ENCODE data around the gene LRG1. TPM values are rescaled to one million over a fixed set of nuclear protein-coding genes. Genes with fewer than 3 reads are reported as not detected.

The LRG1 gene
- total and polyA plus RNA-seq, 2 of the 13 experiments (the other 11 are each of a cell fraction or from before 2014, with no cell fraction given): 12.0 to 39.3 TPM

DNA sequence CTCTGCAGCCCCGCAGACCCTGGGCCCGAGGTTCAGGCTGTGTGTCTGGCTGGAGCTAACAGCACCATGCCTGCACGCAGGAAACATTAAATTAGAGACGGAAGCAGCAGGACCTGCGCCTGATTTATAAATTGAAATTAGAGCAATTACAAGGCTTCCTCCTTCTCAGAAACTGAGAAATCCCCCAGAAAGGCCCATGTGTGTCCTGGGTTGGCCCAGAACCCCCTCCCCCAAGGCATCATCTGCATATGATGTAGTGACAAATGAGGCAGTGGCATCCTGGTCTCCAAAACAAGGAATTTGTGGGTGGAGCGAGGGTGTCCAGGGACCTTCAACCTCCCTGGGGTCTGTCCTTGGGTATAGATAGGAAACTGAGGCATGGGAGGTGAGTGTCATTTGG is 46.9 kb upstream of the LRG1 start:
- in situ Hi-C loops (cut with HindIII; ENCODE audit: extremely low pct_ligation_motif_present, low pct_unique_long_range_greater_than_20kb) (no loop called here), intact Hi-C loops (cut with micrococcal nuclease; ENCODE audit: unreplicated experiment) (loop anchor here (5.0 kb wide), 1 partner anchor 36 kb away; no protein-coding TSS in a partner anchor)
- TF ChIP-seq POLR2A (IDR thresholded peaks at IDR 0.05; ENCODE audit: insufficient read depth in 1 of 2, low read depth in 2 of 2, low read length in 2 of 2) (no peak), MEIS1 (CRISPR knock-in tag; IDR thresholded peaks at IDR 0.05; ENCODE audit: borderline replicate concordance) (no peak)
- TF ChIP-seq, protein P1, sequence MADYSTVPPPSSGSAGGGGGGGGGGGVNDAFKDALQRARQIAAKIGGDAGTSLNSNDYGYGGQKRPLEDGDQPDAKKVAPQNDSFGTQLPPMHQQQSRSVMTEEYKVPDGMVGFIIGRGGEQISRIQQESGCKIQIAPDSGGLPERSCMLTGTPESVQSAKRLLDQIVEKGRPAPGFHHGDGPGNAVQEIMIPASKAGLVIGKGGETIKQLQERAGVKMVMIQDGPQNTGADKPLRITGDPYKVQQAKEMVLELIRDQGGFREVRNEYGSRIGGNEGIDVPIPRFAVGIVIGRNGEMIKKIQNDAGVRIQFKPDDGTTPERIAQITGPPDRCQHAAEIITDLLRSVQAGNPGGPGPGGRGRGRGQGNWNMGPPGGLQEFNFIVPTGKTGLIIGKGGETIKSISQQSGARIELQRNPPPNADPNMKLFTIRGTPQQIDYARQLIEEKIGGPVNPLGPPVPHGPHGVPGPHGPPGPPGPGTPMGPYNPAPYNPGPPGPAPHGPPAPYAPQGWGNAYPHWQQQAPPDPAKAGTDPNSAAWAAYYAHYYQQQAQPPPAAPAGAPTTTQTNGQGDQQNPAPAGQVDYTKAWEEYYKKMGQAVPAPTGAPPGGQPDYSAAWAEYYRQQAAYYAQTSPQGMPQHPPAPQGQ (CRISPR knock-in tag; IDR thresholded peaks at IDR 0.05; ENCODE audit: borderline replicate concordance): no peak
- H3K4me3 ChIP-seq (replicated peaks in 1 of 3; ENCODE audit: insufficient read depth in 1 of 3, low read depth in 2 of 3, low read length in 3 of 3): no peak overlapping the region
- H3K36me3 ChIP-seq (replicated peaks in 1 of 2; ENCODE audit: control insufficient read depth in 1 of 2, insufficient read depth in 2 of 2, low read length in 2 of 2): no peaks in the 10 kb centered on the region
- H2AFZ ChIP-seq (ENCODE audit: low read length): no peak overlapping the region
- H3K79me2 ChIP-seq (ENCODE audit: insufficient read depth, low read length): peaks cover 3% of the 10 kb centered on the region
- H3K9me3 ChIP-seq (ENCODE audit: low read length): no peaks in the 10 kb centered on the region
- H3K4me2 ChIP-seq (ENCODE audit: low read depth, low read length): 0 out of 2 replicates have a peak overlapping the region, but pooled peaks have one; percentile 0
- no peak for FAIRE-seq
- DNase-seq (ENCODE audit: low spot score): no peak
- H3K27ac ChIP-seq (ENCODE audit: extremely low read length, insufficient read depth, low read length): no peak overlapping the region
- BruUV-seq (replicated peaks): no TSS peak
- H3K27me3 ChIP-seq (ENCODE audit: control insufficient read depth in 1 of 2, insufficient read depth in 2 of 2, low read length in 2 of 2): peaks cover 0 to 7% of the 10 kb centered on the region in 2 experiments; a peak in 1 of 5 replicates
- H4K20me1 ChIP-seq (ENCODE audit: insufficient read depth, low read length): no peaks in the 10 kb centered on the region
- WGBS (ENCODE audit: low lambda C conversion rate): 78% methylated on average over 1 of the region's 6 CpGs
- peaks cover 88% of the 10 kb centered on the region for H3K4me1 ChIP-seq (ENCODE audit: insufficient read depth, low read length)
- no peak for ATAC-seq
- CTCF ChIA-PET (ENCODE audit: low intra/inter-chr PET ratio, low total read pairs): no interaction called here
- H3K9ac ChIP-seq (ENCODE audit: insufficient read depth, low read depth, low read length): no peak overlapping the region
- POLR2A ChIA-PET: no interaction called here

DNA sequence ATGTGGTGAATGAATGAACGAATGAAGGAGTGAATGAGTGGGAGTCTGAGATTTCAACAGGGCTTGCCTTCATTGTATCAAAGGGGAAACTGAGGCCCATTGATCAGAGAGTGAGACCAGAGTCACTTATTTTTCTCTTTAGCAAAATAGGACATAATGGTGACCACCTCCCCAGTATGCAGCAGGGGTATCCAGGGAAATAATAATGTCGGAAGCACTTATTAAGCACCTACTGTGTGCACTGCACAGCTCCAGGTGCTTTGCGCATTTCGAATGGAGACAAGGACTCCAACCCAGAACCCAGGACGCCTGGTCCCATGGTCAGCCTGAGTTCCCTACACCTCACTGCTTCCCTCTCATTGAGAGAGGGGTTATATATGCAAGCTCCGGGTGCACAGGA is 46.4 kb upstream of the LRG1 start:
- Histone ChIP-seq H3K27ac (ENCODE audit: extremely low read length, insufficient read depth, low read length) (no peak overlapping the region), H3K27me3 (ENCODE audit: control insufficient read depth in 1 of 2, insufficient read depth in 2 of 2, low read length in 2 of 2) (peaks cover 0 to 5% of the 10 kb centered on the region in 2 experiments; a peak in 1 of 5 replicates), H3K9ac (ENCODE audit: insufficient read depth, low read depth, low read length) (no peak overlapping the region), H3K4me2 (ENCODE audit: low read depth, low read length) (0 out of 2 replicates have a peak overlapping the region, but pooled peaks have one; percentile 0), H3K79me2 (ENCODE audit: insufficient read depth, low read length) (peaks cover 3% of the 10 kb centered on the region), H4K20me1 (ENCODE audit: insufficient read depth, low read length) (no peaks in the 10 kb centered on the region), H2AFZ (ENCODE audit: low read length) (no peak overlapping the region), H3K36me3 (replicated peaks in 1 of 2; ENCODE audit: control insufficient read depth in 1 of 2, insufficient read depth in 2 of 2, low read length in 2 of 2) (no peaks in the 10 kb centered on the region), H3K9me3 (ENCODE audit: low read length) (no peaks in the 10 kb centered on the region), H3K4me1 (ENCODE audit: insufficient read depth, low read length) (peaks cover 88% of the 10 kb centered on the region), H3K4me3 (replicated peaks in 1 of 3; ENCODE audit: insufficient read depth in 1 of 3, low read depth in 2 of 3, low read length in 3 of 3) (no peak overlapping the region)
- no peak for ATAC-seq
- WGBS (ENCODE audit: low lambda C conversion rate): 53% methylated on average over 4 of the region's 6 CpGs
- peak; percentile 74; the same call in 1 of the 2 replicates for TF ChIP-seq ZKSCAN1 (IDR thresholded peaks at IDR 0.05; ENCODE audit: low read length)
- no peak for TF ChIP-seq ZSCAN25 (CRISPR knock-in tag; IDR thresholded peaks at IDR 0.05)
- TF ChIP-seq ZKSCAN8 (CRISPR knock-in tag; IDR thresholded peaks at IDR 0.05; ENCODE audit: borderline replicate concordance): peak; percentile 98
- TF ChIP-seq ZNF672 (CRISPR knock-in tag; IDR thresholded peaks at IDR 0.05): no peak
- ChIA-PET POLR2A (no interaction called here), CTCF (ENCODE audit: low intra/inter-chr PET ratio, low total read pairs) (no interaction called here)
- BruUV-seq (replicated peaks): no TSS peak
- intact Hi-C loops (cut with micrococcal nuclease; ENCODE audit: unreplicated experiment): loop anchor here (5.0 kb wide), 1 partner anchor 36 kb away; no protein-coding TSS in a partner anchor
- FAIRE-seq: no peak
- no peak for DNase-seq (ENCODE audit: low spot score)
- in situ Hi-C loops (cut with HindIII; ENCODE audit: extremely low pct_ligation_motif_present, low pct_unique_long_range_greater_than_20kb): no loop called here
